Brain microvascular endothelial cell (primary cell): ENCODE data around the gene ADNP.

ENCODE experiments used
- DNase-seq: peaks from one replicate; pipeline ENCODE4 v3.0.0-alpha.2; 2020
- H3K27ac ChIP-seq: fragments of 250-450 bp; sonication (Bioruptor Pico); 2 replicates; pipeline ENCODE4 v1.5.1; 2020; ENCODE audit warnings: mild to moderate bottlenecking, moderate library complexity
- H3K27me3 ChIP-seq: fragments of 250-450 bp; sonication (Bioruptor Pico); replicated peaks from 2 replicates; pipeline ENCODE4 v1.5.1; 2020; ENCODE audit warnings: mild to moderate bottlenecking
- H3K36me3 ChIP-seq: fragments of 250-450 bp; sonication (Bioruptor Pico); replicated peaks from 2 replicates; pipeline ENCODE4 v1.5.1; 2020; ENCODE audit warnings: mild to moderate bottlenecking
- H3K4me3 ChIP-seq: 2 replicates; pipeline ENCODE4 v1.5.1; 2011; ENCODE audit warnings: low read depth, mild to moderate bottlenecking, control low read depth, low read length, moderate library complexity
- in situ Hi-C: cut with HindIII; loops from 2 replicates; pipeline ENCODE4 v1.10.0; 2017; ENCODE audit warnings: low sequenced_read_pairs, low pct_ligation_motif_present
- TF ChIP-seq, protein P1 (sequence below): IDR thresholded peaks from 2 replicates; pipeline ENCODE4 v1.5.1; 2011; ENCODE audit warnings: low read depth, mild to moderate bottlenecking, moderate library complexity, low read length, control low read depth, inconsistent platforms; ENCODE audit errors: missing control alignments

Gene ADNP

DNA sequence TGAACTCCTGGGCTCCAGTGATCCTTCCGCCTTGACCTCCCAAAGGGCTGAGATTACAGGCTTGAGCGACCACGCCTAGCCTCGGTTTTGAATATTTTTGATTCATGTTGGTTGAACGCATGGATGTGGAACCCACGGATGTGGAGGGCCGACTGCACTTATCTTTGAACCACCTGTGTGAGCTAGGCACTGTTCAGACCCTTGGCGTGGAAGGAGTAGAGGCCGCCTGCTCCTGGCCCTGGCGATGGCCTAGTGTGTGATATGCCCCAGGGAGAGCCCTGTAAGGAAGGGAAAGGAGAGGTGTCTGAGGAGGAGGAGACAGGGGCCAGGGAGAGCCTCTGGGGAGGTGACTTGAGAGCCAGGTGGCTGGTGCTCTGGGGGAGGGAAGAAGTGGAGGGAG lies 72.1 kb downstream of the ADNP start:
- H3K27me3 ChIP-seq: no peaks in the 10 kb centered on the region
- TF ChIP-seq, protein P1, sequence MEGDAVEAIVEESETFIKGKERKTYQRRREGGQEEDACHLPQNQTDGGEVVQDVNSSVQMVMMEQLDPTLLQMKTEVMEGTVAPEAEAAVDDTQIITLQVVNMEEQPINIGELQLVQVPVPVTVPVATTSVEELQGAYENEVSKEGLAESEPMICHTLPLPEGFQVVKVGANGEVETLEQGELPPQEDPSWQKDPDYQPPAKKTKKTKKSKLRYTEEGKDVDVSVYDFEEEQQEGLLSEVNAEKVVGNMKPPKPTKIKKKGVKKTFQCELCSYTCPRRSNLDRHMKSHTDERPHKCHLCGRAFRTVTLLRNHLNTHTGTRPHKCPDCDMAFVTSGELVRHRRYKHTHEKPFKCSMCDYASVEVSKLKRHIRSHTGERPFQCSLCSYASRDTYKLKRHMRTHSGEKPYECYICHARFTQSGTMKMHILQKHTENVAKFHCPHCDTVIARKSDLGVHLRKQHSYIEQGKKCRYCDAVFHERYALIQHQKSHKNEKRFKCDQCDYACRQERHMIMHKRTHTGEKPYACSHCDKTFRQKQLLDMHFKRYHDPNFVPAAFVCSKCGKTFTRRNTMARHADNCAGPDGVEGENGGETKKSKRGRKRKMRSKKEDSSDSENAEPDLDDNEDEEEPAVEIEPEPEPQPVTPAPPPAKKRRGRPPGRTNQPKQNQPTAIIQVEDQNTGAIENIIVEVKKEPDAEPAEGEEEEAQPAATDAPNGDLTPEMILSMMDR: no peak

DNA sequence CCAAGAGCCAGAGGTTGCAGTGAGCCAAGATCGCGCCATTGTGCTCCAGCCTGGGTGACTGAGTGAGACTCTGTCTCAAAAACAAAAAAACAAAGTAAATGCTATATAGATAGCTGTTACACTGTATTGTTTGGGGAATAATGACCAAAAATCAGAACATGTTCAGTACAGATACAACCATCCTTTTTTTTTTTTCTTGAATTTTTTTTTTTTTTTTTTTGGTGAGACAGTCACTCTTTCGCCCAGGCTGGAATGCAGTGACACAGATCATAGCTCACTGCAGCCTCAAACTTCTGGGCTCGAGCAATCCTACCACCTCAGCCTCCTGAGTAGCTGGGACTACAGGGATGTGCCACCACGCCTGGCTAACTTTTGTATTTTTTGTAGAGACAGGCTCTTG lies 72.7 kb downstream of the ADNP start:
- in situ Hi-C loops: no loop called here

More for the DNA sequence above, 72.1 kb downstream of the ADNP start:
- no peaks in the 10 kb centered on the region for H3K36me3 ChIP-seq
- H3K4me3 ChIP-seq: no peak overlapping the region
- no peak overlapping the region for H3K27ac ChIP-seq
- no peak for DNase-seq
- in situ Hi-C loops: no loop called here

DNA sequence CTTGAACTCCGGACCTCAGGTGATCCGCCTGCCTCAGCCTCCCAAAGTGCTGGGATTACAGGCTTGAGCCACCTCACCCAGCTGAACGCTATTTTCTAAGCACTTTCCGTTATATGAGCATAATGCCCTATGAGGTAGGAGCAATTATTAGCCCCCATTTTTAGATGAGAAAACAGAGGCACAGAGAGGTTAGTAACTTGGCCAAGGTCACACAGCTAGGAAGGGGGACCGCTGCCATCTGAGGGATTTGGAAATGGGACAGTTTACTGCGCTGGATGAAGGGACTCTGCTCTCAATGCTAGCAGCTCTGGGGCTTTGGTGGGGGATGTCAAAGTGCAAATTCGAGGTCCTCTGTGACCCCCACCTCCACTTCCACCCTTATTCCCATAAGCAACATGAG lies 73.9 kb downstream of the ADNP start:
- Histone ChIP-seq H3K4me3 (no peak overlapping the region), H3K27me3 (no peaks in the 10 kb centered on the region), H3K27ac (no peak overlapping the region), H3K36me3 (no peaks in the 10 kb centered on the region)
- in situ Hi-C loops: no loop called here
- TF ChIP-seq, protein P1: no peak
- DNase-seq: no peak

More for the DNA sequence above, 72.7 kb downstream of the ADNP start:
- TF ChIP-seq, protein P1: no peak
- Histone ChIP-seq H3K27ac (no peak overlapping the region), H3K36me3 (no peaks in the 10 kb centered on the region), H3K4me3 (no peak overlapping the region), H3K27me3 (no peaks in the 10 kb centered on the region)
- DNase-seq: no peak

DNA sequence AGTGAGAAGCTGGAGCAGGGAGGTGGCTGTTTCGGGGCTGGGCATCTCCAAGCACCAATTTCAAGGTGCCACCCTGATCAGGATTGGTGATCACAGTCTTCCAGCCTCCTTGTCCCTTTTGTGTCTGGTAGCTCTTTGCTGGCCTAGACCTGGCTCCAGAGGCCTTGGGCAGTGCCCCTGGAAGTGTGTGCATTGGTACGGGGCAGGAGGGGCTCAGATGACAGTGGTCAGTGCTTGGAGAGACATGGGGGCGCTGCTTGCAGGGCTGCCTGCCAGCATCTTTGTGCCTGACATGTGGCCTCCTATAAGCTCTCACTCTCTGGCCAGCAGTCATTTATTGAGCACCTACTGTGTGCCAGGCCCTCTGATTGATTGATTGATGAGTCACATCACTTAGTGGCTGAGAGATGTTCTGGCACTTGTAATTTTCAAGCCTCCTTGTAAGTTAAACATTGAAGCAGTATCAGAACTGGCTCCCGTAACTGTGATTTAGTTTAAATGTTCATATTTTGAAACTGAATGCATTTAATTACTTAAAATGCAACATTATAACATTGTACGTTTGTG lies 74.7 kb downstream of the ADNP start:
- DNase-seq: no peak
- H3K4me3 ChIP-seq: no peak overlapping the region
- TF ChIP-seq, protein P1: no peak
- no peak overlapping the region for H3K27ac ChIP-seq
- in situ Hi-C loops: no loop called here
- H3K36me3 ChIP-seq: no peaks in the 10 kb centered on the region
- no peaks in the 10 kb centered on the region for H3K27me3 ChIP-seq

DNA sequence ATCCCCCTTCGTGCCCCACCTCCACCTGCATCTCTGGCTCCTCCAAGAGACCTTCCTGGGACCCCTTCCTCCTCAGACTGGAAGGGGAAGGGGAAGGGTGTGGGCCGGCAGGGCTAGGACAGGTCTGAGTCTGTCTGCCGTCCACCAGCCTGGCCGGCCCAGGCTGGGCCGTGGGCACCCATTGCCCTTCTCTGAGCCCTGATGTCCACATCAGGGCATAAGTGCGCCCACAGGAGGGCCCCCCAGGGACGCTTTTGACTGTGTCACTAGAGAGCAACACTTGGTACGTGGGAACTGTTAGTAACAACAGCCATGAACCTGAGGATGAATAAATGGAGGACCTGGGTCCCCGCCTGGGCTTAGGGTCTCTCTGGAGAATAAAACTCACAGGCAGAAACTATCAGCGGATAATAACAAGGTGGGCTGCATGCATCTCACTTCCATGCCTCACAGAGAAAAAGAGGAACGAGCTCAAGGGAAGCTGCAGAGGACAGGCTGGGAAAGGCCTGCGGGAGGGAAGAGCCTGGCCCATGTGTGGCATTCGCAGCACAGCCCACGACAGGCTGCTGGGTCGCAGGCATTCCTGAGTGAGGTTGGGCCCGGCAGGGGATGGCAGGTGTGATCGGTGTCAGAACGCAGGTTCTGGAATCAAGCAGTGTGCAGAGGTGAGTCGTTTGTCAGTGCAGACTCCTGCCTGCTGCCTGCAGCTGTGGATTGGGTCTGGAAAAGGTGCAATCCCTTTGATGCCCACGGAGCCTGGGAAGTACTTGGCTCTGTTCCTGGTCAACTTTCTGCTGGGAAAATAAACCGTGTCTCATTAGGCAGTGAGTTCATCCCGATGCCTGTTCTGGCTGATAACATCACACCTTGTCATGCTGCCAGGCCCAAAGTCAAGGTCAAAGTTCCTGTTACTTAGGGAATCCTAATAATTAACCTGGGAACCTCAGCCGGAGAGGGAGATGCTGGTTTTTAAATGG lies 75.5 kb downstream of the ADNP start:
- TF ChIP-seq, protein P1: no peak
- Histone ChIP-seq H3K27me3 (no peaks in the 10 kb centered on the region), H3K36me3 (no peaks in the 10 kb centered on the region), H3K4me3 (no peak overlapping the region), H3K27ac (no peak overlapping the region)
- DNase-seq: no peak
- in situ Hi-C loops: no loop called here
